GF-D8 (cell line): ENCODE measurements around the gene IL2.

Experiments
- DNase-seq: peaks from one replicate; lab custom pipeline; 2025; lab: John Stamatoyannopoulos, UW

The IL2 gene

DNA sequence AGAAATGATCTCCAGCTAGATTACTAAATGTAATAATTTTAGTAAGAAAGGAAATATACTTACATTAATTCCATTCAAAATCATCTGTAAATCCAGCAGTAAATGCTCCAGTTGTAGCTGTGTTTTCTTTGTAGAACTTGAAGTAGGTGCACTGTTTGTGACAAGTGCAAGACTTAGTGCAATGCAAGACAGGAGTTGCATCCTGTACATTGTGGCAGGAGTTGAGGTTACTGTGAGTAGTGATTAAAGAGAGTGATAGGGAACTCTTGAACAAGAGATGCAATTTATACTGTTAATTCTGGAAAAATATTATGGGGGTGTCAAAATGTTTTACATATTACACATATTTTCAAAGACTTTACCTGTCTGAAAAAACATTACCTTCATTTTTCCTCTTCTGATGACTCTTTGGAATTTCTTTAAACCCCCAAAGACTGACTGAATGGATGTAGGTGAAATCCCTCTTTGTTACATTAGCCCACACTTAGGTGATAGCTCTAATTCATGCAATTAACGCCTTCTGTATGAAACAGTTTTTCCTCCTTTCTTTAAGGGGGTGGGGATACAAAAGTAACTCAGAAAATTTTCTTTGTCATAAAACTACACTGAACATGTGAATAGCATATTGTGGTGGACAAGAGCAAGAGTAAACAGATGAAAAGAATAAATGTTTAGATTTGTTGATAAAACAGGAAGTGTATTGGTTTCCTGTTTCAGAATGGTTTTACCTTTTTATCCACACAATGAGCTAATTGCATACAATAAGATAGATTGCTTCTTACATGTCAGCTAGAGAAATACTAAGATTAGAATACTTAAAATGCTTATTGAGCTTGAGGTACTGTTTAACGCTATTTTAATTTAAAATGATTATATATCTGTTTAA, at the start of gene IL2:
IL2 (minus strand) TSS at position 495 of the 886 bp plus-strand sequence; CDS start at position 210, 285 bp downstream.
- DNase-seq: no peak

DNA sequence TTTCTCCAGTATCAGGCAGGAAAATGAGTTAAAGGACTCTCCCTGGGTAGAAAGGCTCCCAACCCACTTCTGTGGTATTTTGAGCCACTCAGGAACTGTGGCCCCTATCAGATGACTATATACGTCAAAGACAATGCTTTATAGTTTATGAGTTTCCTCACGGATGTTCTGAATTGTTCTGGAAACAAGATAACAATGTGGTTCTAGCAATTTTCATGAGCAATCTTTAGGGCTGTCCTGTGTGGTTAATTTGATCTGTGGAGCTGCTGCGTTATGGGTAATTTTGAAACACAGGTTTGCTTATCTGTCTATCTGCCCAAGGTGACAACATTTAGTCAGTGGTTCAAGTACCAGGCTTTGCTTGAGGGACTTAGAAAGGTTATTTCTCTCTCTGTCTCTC, 46.7 kb upstream of the IL2 start:
- DNase-seq: peak; percentile 69

DNA sequence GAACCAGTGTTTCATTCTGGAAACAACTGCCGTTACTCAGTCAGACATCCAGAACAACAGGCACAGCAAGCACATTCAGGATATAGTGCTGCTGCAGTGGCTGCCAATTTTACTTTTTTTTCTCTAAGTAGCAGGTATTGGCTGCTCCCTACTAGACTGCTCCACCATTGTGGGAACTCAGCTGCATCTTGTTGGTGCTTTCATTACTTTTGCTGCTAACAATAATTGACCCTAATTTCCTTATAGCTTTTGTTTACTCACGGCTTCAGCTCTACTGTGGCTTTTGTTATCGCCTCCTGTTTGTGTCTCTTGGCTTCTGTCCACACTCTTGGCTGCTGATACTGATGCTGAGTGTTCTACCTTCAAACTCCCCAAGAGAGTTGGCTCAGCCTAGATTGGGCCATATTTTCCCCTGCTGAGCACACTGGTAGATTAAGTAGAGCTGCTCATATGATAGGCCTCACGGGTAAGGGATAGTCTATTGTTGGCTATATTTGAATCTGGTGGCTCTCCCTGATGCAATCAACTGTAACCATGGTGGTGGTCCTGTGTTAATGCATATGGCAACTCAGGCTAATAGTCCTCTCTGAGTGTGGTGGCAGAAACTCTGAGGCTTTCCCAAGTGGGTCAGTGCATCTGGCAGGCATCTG, 44.5 kb upstream of the IL2 start:
- DNase-seq: no peak

DNA sequence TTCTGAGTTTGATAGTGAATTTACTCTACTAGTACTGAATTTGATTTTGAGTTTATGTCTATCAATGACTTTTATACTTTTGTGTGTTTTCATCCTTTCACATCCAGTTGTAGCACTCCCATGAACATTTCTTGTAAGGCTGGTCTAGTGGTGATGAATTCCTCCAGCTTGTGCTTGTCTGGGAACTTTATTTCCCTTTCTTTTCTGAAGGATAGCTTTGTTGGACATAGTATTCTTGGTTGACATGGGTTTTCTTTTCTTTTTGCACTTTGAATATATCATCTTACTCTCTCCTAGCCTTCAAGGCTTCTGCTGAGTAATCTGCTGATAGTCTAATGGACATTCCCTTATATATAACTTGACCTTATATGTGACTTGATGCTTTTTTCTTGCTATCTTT, 32.5 kb upstream of the IL2 start:
- DNase-seq: no peak

DNA sequence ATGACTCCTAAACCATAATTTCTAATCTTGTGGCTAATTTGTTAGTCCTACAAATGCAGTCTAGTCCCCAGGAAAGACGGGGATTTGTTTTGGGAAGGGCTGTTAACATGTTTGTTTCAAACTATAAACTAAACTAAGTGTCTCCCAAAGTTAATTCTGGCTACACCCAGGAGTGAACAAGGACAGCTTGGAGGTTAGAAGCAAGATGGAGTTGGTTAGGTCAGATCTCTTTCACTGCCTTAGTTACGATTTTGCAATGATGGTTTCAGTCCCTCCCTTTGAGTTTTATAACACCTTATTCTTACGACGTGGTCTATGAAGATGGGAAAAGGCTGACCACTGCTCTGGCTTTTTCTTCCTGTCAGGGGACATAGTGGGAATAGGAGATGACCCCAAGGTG, 27.0 kb upstream of the IL2 start:
- DNase-seq: no peak

DNA sequence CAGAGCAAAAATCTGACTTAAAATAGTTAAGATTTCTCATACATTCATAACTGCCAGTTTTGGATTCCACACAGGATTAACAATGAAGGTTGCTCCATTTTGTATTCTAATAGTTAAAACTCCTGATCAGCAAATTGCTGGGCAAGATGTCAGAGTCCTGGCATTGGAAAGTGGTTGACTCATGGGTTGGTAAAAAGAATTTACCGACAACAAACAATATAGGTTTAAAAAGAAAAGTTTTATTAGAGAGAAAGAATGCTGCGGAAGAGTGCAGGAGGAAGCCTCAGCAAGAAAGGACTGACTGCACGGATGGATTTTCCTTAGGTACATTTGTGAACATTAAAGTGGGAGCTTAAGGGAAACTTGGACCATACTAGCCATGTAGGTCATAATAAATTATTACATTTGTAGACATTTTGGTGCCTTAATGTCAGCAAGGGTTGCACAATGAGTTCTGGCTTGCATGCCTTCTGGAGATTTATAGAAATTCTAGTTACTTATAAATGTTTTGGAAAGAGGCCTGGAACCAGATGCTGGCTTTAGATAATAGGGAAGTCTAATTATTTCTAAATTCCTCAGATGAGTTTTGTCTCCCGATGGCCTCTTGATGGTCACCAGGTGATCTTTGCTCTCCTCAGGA, 25.4 kb upstream of the IL2 start:
- DNase-seq: no peak

DNA sequence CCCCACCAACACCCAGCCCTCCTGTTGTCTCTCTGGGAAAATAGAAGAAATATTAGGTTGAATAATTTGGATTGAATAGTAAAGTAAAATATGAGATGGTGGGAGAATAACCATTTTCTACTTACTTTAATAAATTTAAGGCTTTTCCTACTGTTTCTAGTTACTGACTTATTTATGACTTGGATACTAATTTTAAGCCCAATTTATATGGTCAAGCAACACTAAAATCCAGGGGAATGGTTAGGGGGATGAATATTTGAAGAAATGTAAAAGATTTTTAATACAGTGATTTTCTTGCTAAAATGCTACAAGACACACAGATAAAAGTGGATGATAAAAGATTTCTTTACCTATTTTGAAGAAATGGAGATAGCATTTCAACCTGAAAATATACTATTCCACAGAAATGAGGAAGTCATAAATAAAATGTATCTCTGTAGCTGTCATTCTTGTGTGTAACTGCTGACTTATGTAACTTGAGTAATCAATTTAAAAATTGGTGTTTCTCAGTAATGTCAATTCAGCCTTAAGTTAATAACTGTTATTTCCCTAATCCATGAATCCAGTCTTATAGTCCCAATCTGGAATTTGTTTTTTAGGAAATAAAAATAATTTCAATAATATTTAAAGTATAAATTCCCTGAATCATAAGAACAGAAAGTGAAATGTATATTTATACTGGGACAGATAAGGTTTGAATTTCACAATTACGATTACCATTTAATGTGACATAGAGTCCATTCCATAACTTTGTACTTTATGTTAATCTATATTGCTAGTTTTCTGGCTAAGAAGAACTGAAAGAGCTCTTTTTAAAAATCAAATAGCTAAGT, 24.3 kb upstream of the IL2 start:
- no peak for DNase-seq

DNA sequence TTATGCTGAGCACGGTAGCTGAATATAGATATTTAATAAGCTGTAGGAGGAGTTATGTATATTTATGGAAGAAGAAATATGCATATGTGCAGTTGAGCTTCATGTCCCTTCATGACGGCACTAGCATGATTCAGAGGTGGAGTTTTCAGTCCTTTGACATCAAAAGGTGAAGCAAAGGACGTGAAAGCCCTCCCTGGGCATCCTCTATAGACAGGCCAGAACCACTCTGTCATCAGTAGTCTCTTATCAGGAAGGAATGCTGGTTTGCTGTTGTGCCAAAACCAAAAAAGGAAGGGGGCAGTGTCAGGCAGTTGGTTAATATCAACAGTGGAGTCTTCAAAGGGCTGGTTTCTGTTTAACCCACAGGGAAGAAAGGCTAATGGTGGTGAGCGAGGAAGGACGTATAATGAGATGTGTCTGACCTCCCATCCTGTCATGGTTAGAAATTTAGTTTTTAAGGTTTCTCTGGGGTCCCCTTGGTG, 23.5 kb upstream of the IL2 start:
- DNase-seq: no peak

DNA sequence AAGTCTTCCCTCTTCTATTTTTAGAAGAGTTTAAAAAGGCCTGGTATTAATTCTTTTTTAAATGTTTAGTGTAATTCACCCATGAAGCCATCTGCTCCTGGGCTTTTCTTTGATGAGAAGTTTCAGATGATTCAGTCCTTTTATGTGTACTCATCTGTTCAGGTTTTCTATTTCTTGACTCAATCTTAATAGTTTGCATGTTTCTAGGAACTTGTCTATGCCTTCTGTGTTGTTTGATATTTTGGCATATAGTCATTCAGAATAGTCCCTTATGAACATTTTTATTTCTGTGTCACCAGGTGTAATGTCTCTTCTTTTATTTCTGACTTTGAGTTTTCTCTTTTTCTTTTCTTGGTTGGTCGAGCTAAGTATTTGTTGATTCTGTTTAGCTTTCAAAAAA, 20.2 kb upstream of the IL2 start:
- no peak for DNase-seq

DNA sequence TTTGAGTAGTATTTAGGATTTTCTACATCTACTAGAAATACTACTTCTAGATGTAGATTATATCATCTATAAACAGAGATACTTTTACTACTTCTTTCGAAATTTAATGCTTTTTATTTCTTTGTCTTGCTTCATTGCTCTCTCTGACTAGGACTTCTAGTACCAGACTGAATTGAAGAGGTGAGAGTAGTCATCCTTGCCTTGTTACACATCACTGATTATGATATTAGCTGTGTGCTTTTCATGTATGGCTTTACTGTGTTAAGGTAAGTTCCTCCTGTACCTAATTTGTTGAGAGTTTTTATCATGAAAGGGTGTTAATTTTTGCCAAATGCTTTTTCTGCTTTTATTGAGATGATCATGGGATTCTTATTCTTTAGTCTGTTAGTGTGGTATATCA, 19.6 kb upstream of the IL2 start:
- DNase-seq: no peak

DNA sequence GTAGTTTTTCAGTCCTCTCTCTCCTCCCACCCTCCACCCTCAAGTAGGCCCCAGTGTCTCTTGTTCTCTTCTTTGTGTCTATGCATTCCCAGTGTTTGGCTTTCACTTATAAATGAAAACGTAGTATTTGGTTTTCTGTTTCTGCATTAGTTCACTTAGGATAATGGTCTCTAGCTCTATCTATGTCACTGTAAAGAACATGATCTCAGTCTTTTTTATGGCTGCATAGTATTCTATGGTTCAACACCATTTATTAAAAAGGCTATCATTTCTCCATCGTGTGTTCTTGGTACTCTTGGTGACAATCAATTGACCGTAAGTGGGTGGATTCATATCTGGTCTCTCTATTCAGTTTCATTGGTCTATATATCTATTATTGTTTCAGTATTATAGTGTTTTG, 18.7 kb upstream of the IL2 start:
- no peak for DNase-seq

DNA sequence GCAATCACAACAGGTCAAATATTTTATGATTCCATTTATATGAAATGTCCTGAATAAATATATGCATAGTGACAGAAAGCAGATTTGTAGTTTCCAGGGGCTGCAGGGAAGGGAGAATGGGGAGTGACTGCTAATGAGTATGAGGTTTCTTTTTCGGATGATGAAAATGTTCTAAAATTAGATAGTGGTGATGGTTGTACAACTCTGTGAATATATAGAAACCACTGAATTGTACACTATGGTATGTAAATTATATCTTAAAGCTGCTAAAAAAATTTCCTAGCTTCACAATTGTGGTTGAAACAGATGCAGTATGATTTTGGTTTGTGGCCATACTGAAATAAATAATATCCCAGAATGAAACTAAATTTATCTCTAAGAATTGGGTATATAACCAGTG, 12.9 kb upstream of the IL2 start:
- no peak for DNase-seq

DNA sequence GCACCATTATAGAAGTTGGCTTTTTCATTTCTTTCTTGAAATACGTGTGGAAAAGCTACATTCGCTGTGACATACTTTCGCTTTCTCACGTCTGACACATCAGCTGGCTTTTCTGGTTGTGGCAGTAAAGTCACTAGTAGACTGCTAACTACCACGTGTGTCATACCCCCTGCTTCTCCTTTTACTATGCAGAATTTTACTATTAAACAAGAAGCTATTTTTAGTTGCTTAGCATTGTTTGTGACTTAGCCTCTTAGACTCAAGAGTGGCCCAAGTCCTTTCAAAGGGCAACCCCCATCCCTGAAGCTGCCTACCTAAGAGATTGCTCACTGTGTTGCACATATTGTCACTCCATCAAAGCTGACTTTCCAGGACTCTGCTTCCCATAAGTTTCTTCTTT, 2.1 kb upstream of the IL2 start:
- no peak for DNase-seq

DNA sequence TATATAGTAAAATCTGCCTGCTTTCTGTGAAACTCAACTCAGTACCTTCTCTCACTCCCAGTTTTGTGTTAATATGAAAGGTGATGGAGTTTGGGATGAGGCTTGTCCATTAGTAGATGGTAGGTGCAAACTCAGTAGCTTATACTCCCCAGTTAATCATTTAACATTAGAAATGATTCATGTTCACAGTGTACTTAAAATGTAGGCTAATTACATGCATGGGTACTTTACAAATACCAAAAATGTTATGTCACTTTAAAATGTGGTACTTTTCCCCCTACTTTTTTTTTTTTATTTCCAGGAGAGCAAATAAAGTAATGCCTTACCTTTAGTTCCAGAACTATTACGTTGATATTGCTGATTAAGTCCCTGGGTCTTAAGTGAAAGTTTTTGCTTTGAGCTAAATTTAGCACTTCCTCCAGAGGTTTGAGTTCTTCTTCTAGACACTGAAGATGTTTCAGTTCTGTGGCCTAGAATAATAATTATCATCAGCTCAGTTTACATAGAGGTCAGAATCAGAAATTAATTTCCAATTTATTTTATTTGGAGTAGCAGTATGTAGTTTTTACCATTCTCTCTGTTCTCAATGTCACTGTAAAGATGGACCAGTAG, 3.0 kb downstream of the IL2 start:
- no peak for DNase-seq

DNA sequence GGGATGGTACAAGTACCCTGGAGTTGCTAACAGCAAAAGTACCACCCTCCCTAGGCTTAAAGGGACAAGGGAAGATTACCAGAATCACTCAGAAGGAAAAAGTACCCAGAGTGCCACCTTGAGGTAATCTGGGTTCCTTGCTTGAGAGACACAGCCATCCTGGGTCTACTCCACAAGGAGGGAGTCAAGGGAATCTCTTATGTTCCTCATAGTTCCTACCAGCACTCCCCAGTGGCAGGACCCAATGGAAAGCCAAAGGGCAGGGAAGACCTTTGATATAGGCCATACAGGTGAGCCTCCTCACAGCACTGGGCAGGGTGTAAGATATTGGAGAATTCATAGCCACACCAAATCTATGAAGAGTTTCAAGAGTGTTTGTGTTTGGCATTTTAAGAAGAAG, 5.7 kb downstream of the IL2 start:
- DNase-seq: no peak

DNA sequence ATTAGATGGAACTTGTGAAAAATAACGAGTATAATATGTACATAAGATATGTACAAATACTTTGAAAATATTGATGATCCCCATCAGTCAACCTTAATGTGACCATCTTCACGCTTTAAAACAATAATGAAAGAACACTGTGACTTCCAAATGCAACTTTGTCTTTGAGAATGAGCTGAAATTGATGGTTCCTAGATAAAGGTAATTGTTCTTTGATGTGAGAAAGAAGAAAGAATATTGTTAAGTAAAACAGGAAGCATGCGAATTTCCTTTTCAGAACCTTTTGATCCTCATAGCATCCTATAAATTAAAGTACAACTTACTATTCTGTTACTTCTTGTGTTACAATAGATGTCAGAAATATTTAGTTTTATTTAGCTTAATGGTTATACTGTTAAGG, 22.2 kb downstream of the IL2 start:
- no peak for DNase-seq

DNA sequence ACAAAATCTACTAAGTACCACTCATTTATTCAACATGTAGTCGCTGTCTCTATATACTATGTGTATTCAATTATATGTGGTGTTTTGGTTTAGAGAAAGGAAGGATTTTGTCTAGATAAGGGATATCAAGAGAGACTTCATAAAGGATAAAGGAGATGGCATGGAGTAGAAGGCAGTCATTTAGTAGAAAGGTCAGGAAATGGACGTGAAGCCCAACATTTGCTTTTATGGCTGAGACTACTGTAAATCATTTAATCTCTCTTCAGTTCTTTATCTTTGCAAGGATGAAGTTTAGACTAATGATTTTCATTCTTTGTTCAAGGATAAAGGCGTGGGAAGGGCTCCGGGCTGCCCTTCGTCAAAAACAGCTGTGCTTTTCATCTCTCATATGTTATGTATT, 25.2 kb downstream of the IL2 start:
- DNase-seq: no peak

DNA sequence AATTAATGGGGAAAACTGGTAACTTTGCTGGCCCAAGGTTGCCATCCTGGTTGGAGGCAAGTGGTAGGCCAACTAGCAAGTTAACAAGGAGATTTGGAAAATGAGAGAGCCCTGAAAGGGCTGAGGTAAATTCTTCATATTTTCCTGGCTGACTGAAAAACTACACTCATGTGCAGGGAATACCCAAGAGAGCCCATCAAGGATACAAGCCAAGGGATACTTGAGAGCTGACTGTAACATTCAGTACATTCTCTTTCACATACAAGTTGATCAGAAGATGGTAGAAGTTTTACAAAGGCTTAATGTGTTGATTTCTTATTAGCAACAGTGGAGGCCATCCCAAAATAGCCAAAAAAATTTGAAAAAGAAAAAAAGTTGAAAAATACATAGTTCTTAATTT, 33.3 kb downstream of the IL2 start:
- no peak for DNase-seq

DNA sequence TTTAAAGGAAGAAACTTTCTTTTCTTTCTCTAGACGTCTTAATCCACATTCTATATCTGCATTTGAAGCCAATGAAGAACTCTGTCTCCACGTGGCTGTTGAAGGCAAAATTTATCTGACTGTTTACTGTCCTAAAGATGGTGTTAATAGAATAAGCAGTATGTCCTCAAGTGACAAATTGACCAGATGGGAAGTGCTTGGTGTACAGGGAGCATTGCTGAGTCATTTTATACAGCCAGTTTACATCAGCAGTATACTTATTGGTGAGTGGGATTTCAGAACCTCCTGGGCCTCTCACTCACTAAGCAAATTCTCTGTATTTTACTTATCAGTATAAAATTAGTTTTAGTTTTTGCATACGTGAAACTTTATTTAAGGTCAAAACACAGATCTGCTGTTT, 44.0 kb downstream of the IL2 start:
- DNase-seq: no peak

DNA sequence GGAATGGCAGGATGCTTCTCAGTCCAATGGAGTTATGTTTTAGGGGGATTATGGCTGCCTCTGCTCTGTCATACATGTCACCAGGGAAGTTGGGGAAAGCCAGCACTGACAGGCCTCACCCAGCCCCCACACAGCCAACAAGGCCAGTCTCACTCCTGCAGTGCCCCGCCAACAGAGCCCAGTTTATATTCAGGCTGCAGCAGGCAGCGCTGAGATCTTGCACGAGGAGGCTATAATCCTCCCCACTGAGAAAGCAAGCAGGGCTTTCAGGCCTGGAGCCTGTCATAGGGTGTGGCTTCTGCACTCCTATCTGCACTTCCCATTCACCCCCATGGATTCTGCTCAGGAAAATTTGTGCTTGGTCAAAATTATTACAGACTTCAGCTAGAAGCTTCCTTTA, 52.7 kb downstream of the IL2 start:
- no peak for DNase-seq
